ENCODE measurements around the gene SVIL.
A peak's percentile ranks its signal among the peaks of the same experiment; 100 is the strongest.

The SVIL gene

DNA sequence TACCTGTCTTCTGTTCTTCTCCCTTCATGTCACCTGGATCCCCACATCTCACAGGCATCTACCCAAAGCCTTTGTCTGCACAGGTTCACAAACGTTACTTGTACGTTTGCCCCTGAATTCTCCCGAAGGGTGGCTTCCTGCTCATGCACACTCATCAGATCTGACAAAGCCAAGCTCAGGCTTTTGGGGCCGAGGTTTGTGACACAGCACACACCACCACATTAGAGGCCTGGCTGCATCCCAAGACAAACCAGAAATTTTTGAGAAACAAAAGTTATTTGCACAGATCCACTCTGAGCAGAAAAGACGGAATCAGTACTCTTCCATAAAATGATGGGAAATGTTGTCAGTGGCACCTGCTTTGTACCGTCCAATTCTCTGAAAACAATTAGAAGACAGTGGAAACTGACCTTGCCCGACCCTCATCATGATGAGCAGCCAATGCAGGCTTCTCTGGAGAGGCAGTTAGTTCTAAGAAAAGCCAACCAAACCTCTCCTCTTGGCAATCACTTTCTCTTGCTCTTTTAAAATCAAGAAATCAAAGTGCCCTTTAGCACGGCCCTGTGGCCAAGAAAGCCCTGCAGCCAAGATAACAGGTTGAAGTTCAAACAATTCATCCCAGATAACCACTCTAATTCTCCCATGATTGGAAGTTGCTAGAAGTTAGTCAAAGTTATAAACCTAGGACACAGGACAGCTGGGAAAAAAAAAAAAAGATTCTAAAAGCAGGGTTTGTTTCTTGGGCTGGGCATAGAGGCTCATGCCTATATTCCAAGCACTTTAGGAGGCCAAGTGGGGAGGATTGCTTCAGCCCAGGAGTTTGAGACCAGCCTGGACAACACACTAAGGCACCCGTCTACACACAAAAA, 13.6 kb upstream of the SVIL start:
- no peaks in the 10 kb centered on the region for H3F3A ChIP-seq (ENCODE audit: low read depth)
- H3K9me2 ChIP-seq (replicated peaks; ENCODE audit: low read depth, low read length), result no peaks in the 10 kb centered on the region
- no peaks in the 10 kb centered on the region for H3K9me3 ChIP-seq (ENCODE audit: insufficient read depth, low read depth, low read length)
- no peak overlapping the region for H3K4me2 ChIP-seq (ENCODE audit: low read depth, low read length, poor library complexity, severe bottlenecking)
- no peaks in the 10 kb centered on the region for H3K27me3 ChIP-seq (ENCODE audit: insufficient read depth, low read length, poor library complexity, severe bottlenecking)
- no peak overlapping the region for H3K4me3 ChIP-seq (ENCODE audit: low read length, poor library complexity, severe bottlenecking)
- no peak overlapping the region for H2AFZ ChIP-seq (ENCODE audit: low read length)
- H3K9ac ChIP-seq (ENCODE audit: low read depth, low read length, poor library complexity, severe bottlenecking), result no peak overlapping the region
- peaks cover 25% of the 10 kb centered on the region for H3K4me1 ChIP-seq (ENCODE audit: insufficient read depth, low read length, poor library complexity, severe bottlenecking)
- no peaks in the 10 kb centered on the region for H3K36me3 ChIP-seq (ENCODE audit: insufficient read depth, low read length)
- H3K79me2 ChIP-seq (ENCODE audit: insufficient read depth, low read length), result no peaks in the 10 kb centered on the region
- no peak for TF ChIP-seq EZH2phosphoT487 (IDR thresholded peaks at IDR 0.05; ENCODE audit: borderline replicate concordance)
- TF ChIP-seq, protein P1, sequence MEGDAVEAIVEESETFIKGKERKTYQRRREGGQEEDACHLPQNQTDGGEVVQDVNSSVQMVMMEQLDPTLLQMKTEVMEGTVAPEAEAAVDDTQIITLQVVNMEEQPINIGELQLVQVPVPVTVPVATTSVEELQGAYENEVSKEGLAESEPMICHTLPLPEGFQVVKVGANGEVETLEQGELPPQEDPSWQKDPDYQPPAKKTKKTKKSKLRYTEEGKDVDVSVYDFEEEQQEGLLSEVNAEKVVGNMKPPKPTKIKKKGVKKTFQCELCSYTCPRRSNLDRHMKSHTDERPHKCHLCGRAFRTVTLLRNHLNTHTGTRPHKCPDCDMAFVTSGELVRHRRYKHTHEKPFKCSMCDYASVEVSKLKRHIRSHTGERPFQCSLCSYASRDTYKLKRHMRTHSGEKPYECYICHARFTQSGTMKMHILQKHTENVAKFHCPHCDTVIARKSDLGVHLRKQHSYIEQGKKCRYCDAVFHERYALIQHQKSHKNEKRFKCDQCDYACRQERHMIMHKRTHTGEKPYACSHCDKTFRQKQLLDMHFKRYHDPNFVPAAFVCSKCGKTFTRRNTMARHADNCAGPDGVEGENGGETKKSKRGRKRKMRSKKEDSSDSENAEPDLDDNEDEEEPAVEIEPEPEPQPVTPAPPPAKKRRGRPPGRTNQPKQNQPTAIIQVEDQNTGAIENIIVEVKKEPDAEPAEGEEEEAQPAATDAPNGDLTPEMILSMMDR (conservative IDR thresholded peaks at IDR 0.05; ENCODE audit: low read length), result no peak
- H4K20me1 ChIP-seq (ENCODE audit: insufficient read depth, low read length, poor library complexity, severe bottlenecking), result no peaks in the 10 kb centered on the region

DNA sequence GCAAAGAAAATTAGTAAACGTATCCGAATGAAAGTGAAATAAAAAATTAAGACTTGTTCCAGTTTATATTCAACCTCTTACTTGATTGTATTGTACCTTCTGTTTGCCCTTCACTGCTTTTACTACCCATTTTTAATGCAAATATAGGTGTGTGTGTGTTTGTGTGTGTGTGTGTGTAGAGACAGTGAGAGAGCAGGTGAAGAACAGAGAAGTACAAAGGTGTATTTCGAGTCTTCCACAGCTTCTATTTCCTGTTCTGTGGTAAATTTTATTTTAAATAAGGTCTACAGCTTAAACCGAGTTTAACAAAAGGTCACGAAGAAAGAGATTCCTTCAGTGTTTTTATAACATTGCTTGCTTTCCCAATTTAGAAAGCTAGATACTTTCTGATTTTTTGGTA, 12.7 kb upstream of the SVIL start:
- Histone ChIP-seq H3K27me3 (ENCODE audit: insufficient read depth, low read length, poor library complexity, severe bottlenecking) (no peaks in the 10 kb centered on the region), H3K9me2 (replicated peaks; ENCODE audit: low read depth, low read length) (no peaks in the 10 kb centered on the region), H3K9ac (ENCODE audit: low read depth, low read length, poor library complexity, severe bottlenecking) (no peak overlapping the region), H4K20me1 (ENCODE audit: insufficient read depth, low read length, poor library complexity, severe bottlenecking) (no peaks in the 10 kb centered on the region), H3K9me3 (ENCODE audit: insufficient read depth, low read depth, low read length) (no peaks in the 10 kb centered on the region), H3K4me2 (ENCODE audit: low read depth, low read length, poor library complexity, severe bottlenecking) (peak overlapping the region; percentile 39), H2AFZ (ENCODE audit: low read length) (no peak overlapping the region), H3F3A (ENCODE audit: low read depth) (no peaks in the 10 kb centered on the region), H3K79me2 (ENCODE audit: insufficient read depth, low read length) (no peaks in the 10 kb centered on the region), H3K4me3 (ENCODE audit: low read length, poor library complexity, severe bottlenecking) (no peak overlapping the region), H3K4me1 (ENCODE audit: insufficient read depth, low read length, poor library complexity, severe bottlenecking) (peaks cover 25% of the 10 kb centered on the region), H3K36me3 (ENCODE audit: insufficient read depth, low read length) (no peaks in the 10 kb centered on the region)
- TF ChIP-seq, protein P1 (conservative IDR thresholded peaks at IDR 0.05; ENCODE audit: low read length), result no peak
- no peak for TF ChIP-seq EZH2phosphoT487 (IDR thresholded peaks at IDR 0.05; ENCODE audit: borderline replicate concordance)

DNA sequence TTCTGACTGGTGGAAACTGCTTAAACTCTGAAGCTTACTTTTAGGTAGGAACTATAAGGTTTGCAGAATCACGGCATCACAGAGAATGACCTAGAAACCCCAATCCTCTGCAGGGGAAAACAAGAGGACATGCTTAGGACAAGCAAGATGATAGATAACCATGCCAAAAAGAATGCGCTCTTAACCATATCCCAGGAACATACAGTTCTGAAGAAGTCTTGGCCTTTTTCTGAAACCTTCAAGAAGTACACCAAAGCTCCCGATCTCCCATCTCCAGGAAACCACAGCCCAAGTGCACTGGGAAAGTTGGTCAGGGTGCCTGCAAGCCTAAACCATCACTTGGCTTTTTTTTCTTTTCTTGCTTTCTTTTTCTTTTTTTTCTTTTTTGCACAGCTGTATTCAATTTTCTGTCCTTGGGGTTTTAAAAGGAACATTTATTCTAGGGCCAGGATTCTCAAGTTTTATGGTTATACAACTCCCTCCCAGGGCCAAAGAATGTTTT, 12.2 kb upstream of the SVIL start:
- H3F3A ChIP-seq (ENCODE audit: low read depth), result no peaks in the 10 kb centered on the region
- H3K4me1 ChIP-seq (ENCODE audit: insufficient read depth, low read length, poor library complexity, severe bottlenecking), result peaks cover 25% of the 10 kb centered on the region
- H3K4me3 ChIP-seq (ENCODE audit: low read length, poor library complexity, severe bottlenecking), result no peak overlapping the region
- no peaks in the 10 kb centered on the region for H3K9me3 ChIP-seq (ENCODE audit: insufficient read depth, low read depth, low read length)
- H3K4me2 ChIP-seq (ENCODE audit: low read depth, low read length, poor library complexity, severe bottlenecking), result peak overlapping the region; percentile 39
- H4K20me1 ChIP-seq (ENCODE audit: insufficient read depth, low read length, poor library complexity, severe bottlenecking), result no peaks in the 10 kb centered on the region
- no peak overlapping the region for H2AFZ ChIP-seq (ENCODE audit: low read length)
- no peak overlapping the region for H3K9ac ChIP-seq (ENCODE audit: low read depth, low read length, poor library complexity, severe bottlenecking)
- TF ChIP-seq EZH2phosphoT487 (IDR thresholded peaks at IDR 0.05; ENCODE audit: borderline replicate concordance), result no peak
- TF ChIP-seq, protein P1 (conservative IDR thresholded peaks at IDR 0.05; ENCODE audit: low read length), result no peak
- H3K9me2 ChIP-seq (replicated peaks; ENCODE audit: low read depth, low read length), result no peaks in the 10 kb centered on the region
- H3K36me3 ChIP-seq (ENCODE audit: insufficient read depth, low read length), result no peaks in the 10 kb centered on the region
- H3K27me3 ChIP-seq (ENCODE audit: insufficient read depth, low read length, poor library complexity, severe bottlenecking), result no peaks in the 10 kb centered on the region
- H3K79me2 ChIP-seq (ENCODE audit: insufficient read depth, low read length), result no peaks in the 10 kb centered on the region
